H1 (cell line): ENCODE measurements around the gene SPATA25. TPM values are rescaled to one million over a fixed set of nuclear protein-coding genes. Genes with fewer than 3 reads are reported as not detected.

ENCODE experiments used
- CBX5 ChIP-seq: fragments of 300-800, 300-1000 bp; sonication (generic); IDR thresholded peaks from 2 replicates; pipeline ENCODE4 v1.7.1; 2016; ENCODE audit warnings: antibody characterized with exemption, low read length, low read depth
- CEBPB ChIP-seq: IDR thresholded peaks from 2 replicates; pipeline ENCODE4 v1.6.1; 2012; ENCODE audit warnings: low read depth, low read length
- CREB1 ChIP-seq: IDR thresholded peaks from 2 replicates; pipeline ENCODE4 v1.6.1; 2012; ENCODE audit warnings: inconsistent platforms
- CTBP2 ChIP-seq: IDR thresholded peaks from 2 replicates; pipeline ENCODE4 v1.7.0; 2011; ENCODE audit warnings: borderline replicate concordance, mild to moderate bottlenecking, moderate library complexity, mixed read lengths, low read length; ENCODE audit not compliant: insufficient read depth, insufficient read length
- CTCF ChIP-seq, 3 experiments: IDR thresholded peaks; 1 replicate in 2 of 3; 2 replicates in 1 of 3; pipeline versions ENCODE4 v1.5.1 to v1.6.1; 2011; ENCODE audit warnings: low read length in 3 of 3, mild to moderate bottlenecking in 3 of 3, inconsistent platforms in 2 of 3, low read depth in 1 of 3, moderate library complexity in 1 of 3; ENCODE audit not compliant: insufficient read depth in 1 of 3; ENCODE audit errors: control extremely low read depth in 1 of 3
- EP300 ChIP-seq, 2 experiments: IDR thresholded peaks; 1 replicate in 1 of 2; 2 replicates in 1 of 2; pipeline ENCODE4 v1.6.1; 2011 to 2012; ENCODE audit warnings: low read depth in 2 of 2, low read length in 2 of 2, mild to moderate bottlenecking in 2 of 2, borderline replicate concordance in 1 of 2, inconsistent platforms in 1 of 2, moderate library complexity in 1 of 2
- FOSL1 ChIP-seq: IDR thresholded peaks from 2 replicates; pipeline ENCODE4 v1.6.1; 2011; ENCODE audit warnings: mild to moderate bottlenecking, low read depth, low read length, moderate library complexity; ENCODE audit not compliant: insufficient read depth
- JUN ChIP-seq: IDR thresholded peaks from 2 replicates; pipeline ENCODE4 v1.6.1; 2011; ENCODE audit warnings: low read depth, mild to moderate bottlenecking, improper control_type of control experiment, low read length
- KDM4A ChIP-seq: IDR thresholded peaks from one replicate; pipeline ENCODE4 v1.7.1; 2012; ENCODE audit warnings: low read depth, mild to moderate bottlenecking, moderate library complexity, low read length, inconsistent platforms; ENCODE audit not compliant: severe bottlenecking
- KDM5A ChIP-seq: fragments of 200-600 bp; IDR thresholded peaks from 2 replicates; pipeline ENCODE4 v1.7.1; 2012; ENCODE audit warnings: mild to moderate bottlenecking, low read length, inconsistent platforms, mixed read lengths
- RBBP5 ChIP-seq: IDR thresholded peaks from 2 replicates; pipeline ENCODE4 v1.7.1; 2012; ENCODE audit warnings: low read depth, mild to moderate bottlenecking, inconsistent platforms, low read length, moderate library complexity, borderline replicate concordance
- RNF2 ChIP-seq: fragments of 200-900, 300-1000 bp; sonication (generic); IDR thresholded peaks from 2 replicates; pipeline ENCODE4 v1.7.1; 2016; ENCODE audit warnings: borderline replicate concordance, low read depth, mild to moderate bottlenecking, antibody characterized with exemption, low read length; ENCODE audit not compliant: poor library complexity, severe bottlenecking; ENCODE audit errors: missing control alignments
- SIN3A ChIP-seq, 2 experiments: IDR thresholded peaks in 1 of 2; conservative IDR thresholded peaks in 1 of 2; 2 replicates each; pipeline ENCODE4 v1.6.1; 2011 to 2012; ENCODE audit warnings: low read length in 2 of 2, improper control_type of control experiment in 1 of 2, low read depth in 1 of 2, mild to moderate bottlenecking in 1 of 2
- SP2 ChIP-seq: IDR thresholded peaks from 2 replicates; pipeline ENCODE4 v1.6.1; 2012; ENCODE audit warnings: mild to moderate bottlenecking, low read length, inconsistent platforms
- TBP ChIP-seq: IDR thresholded peaks from 2 replicates; pipeline ENCODE4 v1.6.1; 2011; ENCODE audit warnings: low read depth, low read length, improper control_type of control experiment
- TEAD4 ChIP-seq: IDR thresholded peaks from 2 replicates; pipeline ENCODE4 v1.6.1; 2012; ENCODE audit warnings: low read depth, low read length, inconsistent platforms, mixed read lengths
- USF2 ChIP-seq: IDR thresholded peaks from 2 replicates; pipeline ENCODE4 v1.6.1; 2011; ENCODE audit warnings: low read length, improper control_type of control experiment
- ZNF274 ChIP-seq: IDR thresholded peaks from 2 replicates; pipeline ENCODE4 v1.7.0; 2012; ENCODE audit warnings: low read length, borderline replicate concordance; ENCODE audit errors: extremely low read depth
- polyA plus RNA-seq, 7 experiments: library from polyadenylated mRNA; depleted of rRNA in 3 of 7; stranded (reverse) in 5 of 7; unstranded in 2 of 7; fragments of >200 nt in 5 of 7; fragments of 200-250 nt in 2 of 7; gene quantifications; 1 replicate in 5 of 7; 2 replicates in 1 of 7; 4 replicates in 1 of 7; pipeline versions ENCODE4 v1.2.1 to v1.2.3, GENCODE V29; 2011 to 2013; ENCODE audit warnings: missing spikeins in 2 of 7, mixed read lengths in 2 of 7
- total RNA-seq: library from RNA; stranded (reverse); fragmentation: NEBNext Ultra II Directional; extraction: Animal tissue kit (Norgen Biotek cat#: 25700); gene quantifications from 2 replicates; pipeline ENCODE4 v1.2.1, GENCODE V29; 2021

The SPATA25 gene
- total and polyA plus RNA-seq, 2 of the 8 experiments (the other 6 are each of a cell fraction or from before 2014, with no cell fraction given): 2.0 to 3.0 TPM

- TF ChIP-seq FOSL1: 0 out of 2 replicates have a peak, but pooled peaks have one; percentile 55
- no peak for TF ChIP-seq JUN
- peak; percentile 100 for TF ChIP-seq USF2
- no peak; the same call in 1 of the 2 replicates for TF ChIP-seq CREB1
- no peak for TF ChIP-seq CEBPB
- TF ChIP-seq TBP: peak; percentile 85
- TF ChIP-seq TEAD4: no peak
- no peak for TF ChIP-seq ZNF274
- TF ChIP-seq CTCF (IDR thresholded peaks at IDR 0.05; ENCODE audit: control extremely low read depth in 1 of 3, insufficient read depth in 1 of 3, low read depth in 1 of 3, low read length in 3 of 3): no peak
- TF ChIP-seq RNF2: no peak
- TF ChIP-seq CTBP2: no peak
- TF ChIP-seq SIN3A (conservative IDR thresholded peaks at IDR 0.05 in 1 of 2, IDR thresholded peaks at IDR 0.05 in 1 of 2; ENCODE audit: low read depth in 1 of 2, low read length in 2 of 2): peak; percentile 96 to 99
- peak; percentile 69 for TF ChIP-seq KDM4A
- TF ChIP-seq SP2: no peak
- TF ChIP-seq RBBP5: no peak
- TF ChIP-seq CBX5: no peak
- TF ChIP-seq KDM5A: peak; percentile 95
- TF ChIP-seq EP300 (IDR thresholded peaks at IDR 0.05; ENCODE audit: borderline replicate concordance in 1 of 2, low read depth in 2 of 2, low read length in 2 of 2): peak in 1 of 2 experiments; percentile 91; a peak in 2 of 3 replicates
These were observed 3.9 kb upstream of the SPATA25 start, which contains the start of the genes CTSA and NEURL2 (continued) for GRCh38 chr20:45890985-45891983.
